ENCODE results near the gene RALGPS1. TPM values are rescaled to one million over a fixed set of nuclear protein-coding genes. Genes with fewer than 3 reads are reported as not detected.

The RALGPS1 gene
- total and polyA plus RNA-seq, 2 of the 8 experiments (the other 6 are each of a cell fraction or from before 2014, with no cell fraction given): 20.0 to 23.5 TPM

GRCh38 chr9:127102176-127102575, 187.6 kb downstream of the RALGPS1 start (continued):
- TF ChIP-seq CHD7 (IDR thresholded peaks at IDR 0.05; ENCODE audit: insufficient replicate concordance, low read length) (no peak), NRF1 (IDR thresholded peaks at IDR 0.05; ENCODE audit: low read depth, low read length) (no peak), PHF8 (conservative IDR thresholded peaks at IDR 0.05; ENCODE audit: low read depth, low read length) (no peak), SRF (IDR thresholded peaks at IDR 0.05; ENCODE audit: low read depth, low read length) (no peak), BRCA1 (IDR thresholded peaks at IDR 0.05; ENCODE audit: low read depth, low read length) (no peak), EZH2 (IDR thresholded peaks at IDR 0.05; ENCODE audit: low read depth, low read length, severe bottlenecking) (no peak), FOSL1 (IDR thresholded peaks at IDR 0.05; ENCODE audit: insufficient read depth, low read depth, low read length) (no peak), GTF2F1 (IDR thresholded peaks at IDR 0.05; ENCODE audit: borderline replicate concordance, low read depth, low read length) (no peak), EGR1 (IDR thresholded peaks at IDR 0.05; ENCODE audit: borderline replicate concordance, low read depth, low read length) (no peak), SUZ12 (IDR thresholded peaks at IDR 0.05; ENCODE audit: low read length) (no peak)

All from H1 (cell line).